ENCODE data around the gene TROAP.
"Not testable (repeated sequence)": the region's sequence is repeated elsewhere in the genome, so short reads cannot be mapped to it uniquely, and the experiment has no call there.

The TROAP gene

GRCh38 chr12:49295082-49295936, 27.7 kb upstream of the TROAP start, which contains the start of gene PRPH:
Gene PRPH, plus strand, starts transcription at chr12:49295147. Its CDS starts 54 bp downstream, at chr12:49295201.
- peak; percentile 31 for DNase-seq

- DNase-seq, result peak; percentile 75
These were observed 26.8 kb upstream of the TROAP start for GRCh38 chr12:49296034-49296835.

- no peak for DNase-seq
These were observed 26.0 kb upstream of the TROAP start for GRCh38 chr12:49296836-49297694.

DNA sequence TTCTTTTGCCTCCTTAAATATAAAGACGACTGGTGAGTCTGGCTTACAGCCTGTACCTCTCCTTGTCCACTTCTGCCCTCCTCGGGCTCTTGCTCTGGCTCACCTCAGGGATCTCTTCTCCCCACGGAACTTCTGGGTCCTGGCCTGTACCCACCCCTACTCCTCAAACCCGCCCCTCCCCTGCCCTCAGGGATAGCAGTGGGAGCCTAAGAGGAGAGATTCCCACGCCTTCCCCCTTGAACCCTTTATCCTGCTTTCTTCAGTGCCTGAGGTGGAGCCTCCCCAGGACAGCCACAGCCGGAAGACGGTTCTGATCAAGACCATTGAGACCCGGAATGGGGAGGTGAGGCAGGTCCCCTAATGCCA, 25.4 kb upstream of the TROAP start:
- DNase-seq, result no peak

- no peak for DNase-seq
These were observed 24.9 kb upstream of the TROAP start for GRCh38 chr12:49298160-49298559.

DNA sequence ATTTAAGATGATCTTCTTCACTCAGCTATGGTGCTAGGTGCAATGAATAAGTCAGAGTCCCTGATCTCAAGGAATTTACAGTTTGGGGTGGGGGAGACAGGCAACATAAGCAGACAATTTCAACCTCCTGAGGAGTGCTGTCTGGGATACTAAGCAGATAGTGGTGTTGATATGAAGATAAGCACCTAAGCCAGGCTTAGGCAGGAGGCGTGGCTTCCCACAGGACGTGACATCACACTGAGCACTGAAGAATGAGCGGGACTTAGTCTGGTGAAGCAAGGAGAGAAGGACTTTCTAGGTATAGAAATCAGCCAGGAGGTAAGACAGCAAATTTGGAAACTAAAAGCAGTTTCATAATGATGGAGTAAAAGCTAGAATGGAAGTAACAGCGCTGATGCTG, 21.3 kb upstream of the TROAP start:
- DNase-seq, result no peak

DNA sequence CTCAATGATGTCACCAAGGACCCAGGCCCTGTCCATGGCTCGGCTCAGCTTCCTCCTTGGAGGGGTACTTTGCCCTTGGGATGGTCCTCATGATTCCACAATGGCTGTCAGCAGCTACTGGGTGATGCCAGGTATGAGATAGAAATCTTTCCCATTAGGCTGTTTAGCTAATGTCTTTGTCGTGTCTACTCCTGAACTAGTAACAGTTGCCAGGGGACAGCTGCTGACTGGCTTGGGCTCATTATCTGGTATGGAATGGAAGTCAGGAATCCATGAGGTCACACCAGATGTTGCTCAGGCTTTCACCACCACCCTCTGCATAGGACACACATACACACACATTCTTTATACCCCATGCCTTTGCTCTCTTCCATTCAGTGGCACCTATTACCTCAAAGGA, 18.9 kb upstream of the TROAP start:
- DNase-seq, result no peak

- no peak for DNase-seq
These were observed 17.1 kb upstream of the TROAP start for GRCh38 chr12:49305762-49306510.

DNA sequence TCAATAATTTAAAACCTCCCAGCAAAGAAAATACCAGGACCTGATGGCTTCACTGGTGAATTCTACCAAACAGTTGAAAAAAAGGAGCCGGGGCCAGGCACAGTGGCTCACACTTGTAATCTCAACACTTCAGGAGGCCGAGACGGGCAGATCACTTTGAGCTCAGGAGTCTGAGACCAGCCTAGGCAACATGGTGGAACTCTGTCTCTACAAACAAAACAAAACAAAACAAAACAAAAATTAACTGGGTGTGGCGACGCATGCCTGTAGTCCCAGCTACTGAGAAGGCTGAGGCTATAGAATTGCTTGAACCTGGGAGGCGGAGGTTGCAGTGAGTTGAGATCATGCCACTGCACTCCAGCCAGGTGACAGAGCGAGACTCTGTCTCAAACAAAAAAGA, 13.7 kb upstream of the TROAP start:
- no peak for DNase-seq

DNA sequence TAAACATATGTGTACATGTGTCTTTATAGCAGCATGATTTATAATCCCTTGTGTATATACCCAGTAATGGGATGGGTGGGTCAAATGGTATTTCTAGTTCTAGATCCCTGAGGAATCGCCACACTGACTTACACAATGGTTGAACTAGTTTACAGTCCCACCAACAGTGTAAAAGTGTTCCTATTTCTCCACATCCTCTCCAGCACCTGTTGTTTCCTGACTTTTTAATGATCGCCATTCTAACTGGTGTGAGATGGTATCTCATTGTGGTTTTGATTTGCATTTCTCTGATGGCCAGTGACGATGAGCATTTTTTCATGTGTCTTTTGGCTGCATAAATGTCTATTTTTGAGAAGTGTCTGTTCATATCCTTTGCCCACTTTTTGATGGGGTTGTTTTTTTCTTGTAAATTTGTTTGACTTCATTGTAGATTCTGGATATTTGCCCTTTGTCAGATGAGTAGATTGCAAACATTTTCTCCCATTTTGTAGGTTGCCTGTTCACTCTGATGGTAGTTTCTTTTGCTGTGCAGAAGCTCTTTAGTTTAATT, 12.5 kb upstream of the TROAP start:
- not testable (repeated sequence) for DNase-seq

GRCh38 chr12:49314811-49315210, 8.2 kb upstream of the TROAP start:
- DNase-seq, result no peak

DNA sequence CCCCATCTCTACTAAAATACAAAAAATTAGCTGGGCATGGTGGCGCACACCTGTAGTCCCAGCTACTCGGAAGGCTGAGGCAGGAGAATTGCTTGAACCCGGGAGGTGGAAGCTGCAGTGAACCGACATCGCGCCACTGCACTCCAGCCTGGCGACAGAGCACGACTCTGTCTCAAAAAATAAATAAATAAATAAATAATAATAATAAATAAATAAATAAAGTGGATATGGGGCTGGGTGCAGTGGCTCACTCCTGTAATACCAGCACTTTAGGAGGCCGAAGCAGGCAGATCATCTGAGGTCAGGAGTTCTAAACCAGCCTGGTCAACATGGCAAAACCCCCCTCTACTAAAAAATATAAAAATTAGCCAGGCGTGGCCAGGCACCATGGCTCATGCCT, 5.9 kb upstream of the TROAP start:
- not testable (repeated sequence) for DNase-seq

DNA sequence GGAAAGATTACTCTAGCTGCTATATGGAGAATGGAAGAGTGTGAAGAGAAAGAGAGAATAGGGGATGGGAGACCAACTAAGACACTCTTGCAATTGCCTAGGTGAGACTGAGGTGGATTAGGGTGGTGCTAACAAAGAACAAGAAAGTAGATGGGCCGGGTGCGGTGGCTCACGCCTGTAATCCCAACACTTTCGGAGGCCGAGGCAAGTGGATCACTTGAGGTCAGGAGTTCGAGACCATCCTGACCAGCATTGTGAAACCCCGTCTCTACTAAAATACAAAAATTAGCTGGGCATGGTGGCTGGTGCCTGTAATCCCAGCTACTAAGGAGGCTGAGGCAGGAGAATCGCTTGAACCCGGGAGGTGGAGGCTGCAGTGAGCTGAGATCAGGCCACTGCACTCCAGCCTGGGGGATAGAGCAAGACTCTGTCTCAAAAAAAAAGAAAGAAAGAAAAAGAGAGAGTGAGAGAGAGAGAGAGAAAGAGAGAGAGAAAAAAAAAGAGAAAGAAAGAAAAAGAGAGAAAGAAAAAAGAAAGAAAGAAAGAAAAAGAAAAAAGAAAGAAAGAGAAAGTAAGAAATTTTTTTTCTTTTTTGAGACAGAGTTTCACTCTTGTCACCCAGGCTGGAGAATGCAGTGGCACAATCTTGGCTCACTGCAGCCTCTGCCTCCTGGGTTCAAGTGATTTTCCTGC, 2.5 kb upstream of the TROAP start:
- not testable (repeated sequence) for DNase-seq

GRCh38 chr12:49322367-49322707, 718 bp upstream of the TROAP start:
- no peak for DNase-seq

GRCh38 chr12:49323524-49324097, 556 bp downstream of the TROAP start:
- no peak for DNase-seq

- DNase-seq, result no peak
These were observed 2.6 kb downstream of the TROAP start for GRCh38 chr12:49325606-49326005.

DNA sequence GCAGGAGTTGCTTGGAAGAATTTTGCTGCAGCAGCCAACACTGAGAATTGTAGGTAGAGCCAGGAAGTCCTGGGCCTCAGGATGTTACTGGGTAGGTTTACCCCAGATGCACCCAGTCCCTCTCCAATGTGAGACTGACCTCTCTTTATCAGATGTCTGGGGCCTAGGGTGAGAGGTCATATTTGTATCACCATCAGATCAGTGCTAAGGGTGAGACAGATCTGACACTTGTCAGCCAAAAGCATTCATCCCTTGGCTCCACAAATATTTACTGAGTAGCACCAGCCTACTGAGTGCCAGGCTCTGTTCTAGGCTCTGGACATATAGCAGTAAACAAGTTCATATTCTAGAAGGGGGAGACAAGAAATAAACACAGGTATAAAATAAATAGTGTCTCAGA, 4.3 kb downstream of the TROAP start:
- DNase-seq, result no peak

DNA sequence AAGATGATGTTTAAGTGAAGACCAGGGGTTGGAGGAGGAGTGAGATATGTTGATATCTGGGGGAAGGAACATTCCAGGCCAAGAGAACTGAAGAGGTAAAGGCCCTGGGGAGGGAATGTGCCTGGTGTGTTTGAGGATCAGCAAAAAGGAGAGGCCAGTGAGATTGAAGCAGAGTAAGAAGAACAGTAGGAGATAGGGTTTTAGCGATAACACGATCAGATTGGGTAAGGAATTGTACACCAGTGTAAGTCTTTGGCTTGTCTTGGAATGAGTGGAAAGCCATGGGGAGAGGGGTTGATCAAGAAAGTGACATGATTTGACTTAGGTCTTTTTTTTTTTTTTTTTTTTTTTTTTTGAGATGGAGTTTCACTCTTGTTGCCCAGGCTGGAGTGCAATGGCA, 4.8 kb downstream of the TROAP start:
- DNase-seq, result no peak

DNA sequence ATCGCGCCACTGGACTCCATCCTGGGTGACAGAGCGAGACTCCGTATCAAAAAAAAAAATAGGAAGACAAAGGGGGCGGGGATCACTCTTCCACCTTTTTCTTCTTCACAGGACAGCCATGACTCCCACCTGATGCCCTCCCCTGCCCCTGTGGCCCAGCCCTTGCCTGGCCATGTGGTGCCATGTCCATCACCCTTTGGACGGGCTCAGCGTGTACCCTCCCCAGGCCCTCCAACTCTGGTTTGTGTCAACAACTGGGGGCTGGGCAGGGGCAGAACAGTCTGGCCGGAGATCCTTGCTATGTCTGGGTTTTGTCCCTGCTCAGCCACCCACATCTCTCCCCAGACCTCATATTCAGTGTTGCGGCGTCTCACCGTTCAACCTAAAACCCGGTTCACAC, 5.8 kb downstream of the TROAP start:
- no peak for DNase-seq

GRCh38 chr12:49330032-49330619, 7.1 kb downstream of the TROAP start:
- DNase-seq, result no peak

Measured in activated T-cell treated with anti-CD3 and anti-CD28 coated beads, Interleukin-2, amount 50 U/mL, for 1 hour (primary cell).